HCT116 (cell line): ENCODE measurements around the gene THSD4. TPM values are rescaled to one million over a fixed set of nuclear protein-coding genes. Genes with fewer than 3 reads are reported as not detected.

Experiments used
- ATAC-seq: fragments of 200-7000 bp; cut with Tn5 transposase; 2 replicates; pipeline ENCODE4 v1.9.1; 2020; ENCODE audit warnings: mild to moderate bottlenecking, moderate library complexity
- BruUV-seq: library from RNA; stranded (reverse); fragments of 400-500 nt; replicated peaks from 2 replicates; lab custom pipeline; 2021; lab: Mats Ljungman, UMichigan
- CTCF ChIA-PET: fragments of 300-600 bp; sonication (Branson Sonifier 250); formaldehyde crosslinking; loops from one replicate; lab custom pipeline; 2021; ENCODE audit warnings: antibody characterized with exemption; lab: Charles Lee
- POLR2A ChIA-PET: fragments of 300-600, 350-600 bp; sonication (Branson Sonifier 250); formaldehyde crosslinking; loops from one replicate; lab custom pipeline; 2021; ENCODE audit warnings: antibody characterized with exemption; lab: Charles Lee
- RAD21 ChIA-PET, 2 experiments: fragments of 300-600 bp; sonication (Branson Sonifier 250); formaldehyde crosslinking; loops; one replicate each; lab custom pipeline; 2023; ENCODE audit warnings: low total read pairs in 2 of 2; ENCODE audit not compliant: uncharacterized antibody in 2 of 2, unreplicated experiment in 2 of 2, low non-redundant PET in 1 of 2; lab: Charles Lee
- DNase-seq: peaks from one replicate; pipeline ENCODE4 v3.0.0-alpha.2; 2010; ENCODE audit warnings: low read depth, low spot score
- H2AFZ ChIP-seq: fragments of 200-600 bp; shearing (Covaris generic), sonication (generic); 2 replicates; pipeline ENCODE4 v1.6.1; 2017; ENCODE audit warnings: low read depth, mixed run types, mixed read lengths, antibody characterized with exemption, low read length; ENCODE audit not compliant: poor library complexity, severe bottlenecking
- H3K27ac ChIP-seq: 2 replicates; pipeline ENCODE4 v1.5.1; 2012; ENCODE audit warnings: low read depth, low read length
- H3K27me3 ChIP-seq: fragments of 200-600 bp; sonication (generic); 2 replicates; pipeline ENCODE4 v1.6.1; 2016; ENCODE audit warnings: mixed run types, low read length, mixed read lengths; ENCODE audit not compliant: insufficient read depth
- H3K36me3 ChIP-seq, 2 experiments: fragments of 200-500 bp in 1 of 2; fragments of 200-600 bp in 1 of 2; sonication (Bioruptor generic) in 1 of 2; sonication (generic) in 1 of 2; 2 replicates each; pipeline versions ENCODE4 v1.5.1 to v1.6.1; 2014 to 2016; ENCODE audit warnings: low read length in 2 of 2, inconsistent platforms in 1 of 2, mixed read lengths in 1 of 2, mixed run types in 1 of 2; ENCODE audit not compliant: insufficient read depth in 2 of 2, control insufficient read depth in 1 of 2
- H3K4me1 ChIP-seq, 2 experiments: fragments of 200-600 bp in 1 of 2; sonication (generic) in 1 of 2; 2 replicates each; pipeline versions ENCODE4 v1.5.1 to v1.6.1; 2012 to 2017; ENCODE audit warnings: low read length in 2 of 2, inconsistent platforms in 1 of 2, mild to moderate bottlenecking in 1 of 2, mixed read lengths in 1 of 2, mixed run types in 1 of 2, moderate library complexity in 1 of 2; ENCODE audit not compliant: insufficient read depth in 2 of 2, control insufficient read depth in 1 of 2
- H3K4me2 ChIP-seq: fragments of 200-600 bp; sonication (generic); 2 replicates; pipeline ENCODE4 v1.6.1; 2017; ENCODE audit warnings: mixed run types, low read length, mixed read lengths
- H3K4me3 ChIP-seq, 2 experiments: fragments of 200-600 bp in 1 of 2; sonication (generic) in 1 of 2; replicated peaks in 1 of 2; 2 replicates each; pipeline ENCODE4 v1.5.1; 2011 to 2016; ENCODE audit warnings: low read length in 2 of 2, control low read depth in 1 of 2, low read depth in 1 of 2, mild to moderate bottlenecking in 1 of 2, mixed read lengths in 1 of 2, mixed run types in 1 of 2
- H3K79me2 ChIP-seq: fragments of 200-600 bp; sonication (generic); 2 replicates; pipeline ENCODE4 v1.6.1; 2017; ENCODE audit warnings: mild to moderate bottlenecking, mixed run types, low read length, moderate library complexity, mixed read lengths; ENCODE audit not compliant: insufficient read depth
- H3K9ac ChIP-seq: fragments of 200-600 bp; sonication (generic); 2 replicates; pipeline ENCODE4 v1.6.1; 2016; ENCODE audit warnings: low read length, mixed read lengths
- H3K9me2 ChIP-seq: fragments of 200-600 bp; sonication (generic), shearing (Covaris generic); 2 replicates; pipeline ENCODE4 v1.6.1; 2017; ENCODE audit warnings: mixed run types, mild to moderate bottlenecking, moderate library complexity; ENCODE audit not compliant: insufficient read depth
- H3K9me3 ChIP-seq, 2 experiments: fragments of 200-500 bp in 1 of 2; fragments of 200-600 bp in 1 of 2; sonication (Bioruptor generic) in 1 of 2; sonication (generic) in 1 of 2; 2 replicates each; pipeline ENCODE4 v1.6.1; 2014 to 2017; ENCODE audit warnings: low read length in 2 of 2, mixed read lengths in 2 of 2, inconsistent platforms in 1 of 2, low read depth in 1 of 2, mild to moderate bottlenecking in 1 of 2, mixed run types in 1 of 2, moderate library complexity in 1 of 2; ENCODE audit not compliant: control insufficient read depth in 1 of 2, insufficient read depth in 1 of 2
- H4K20me1 ChIP-seq: fragments of 200-600 bp; sonication (generic), shearing (Covaris generic); 2 replicates; pipeline ENCODE4 v1.6.1; 2017; ENCODE audit warnings: mixed run types, mild to moderate bottlenecking, moderate library complexity; ENCODE audit not compliant: insufficient read depth
- EZH2phosphoT487 ChIP-seq: fragments of 200-600 bp; IDR thresholded peaks from 2 replicates; pipeline ENCODE4 v1.6.1; 2018; ENCODE audit warnings: antibody characterized with exemption, borderline replicate concordance
- FOSL1 ChIP-seq: IDR thresholded peaks from 2 replicates; pipeline ENCODE4 v1.6.1; 2012; ENCODE audit warnings: low read depth
- POLR2A ChIP-seq: IDR thresholded peaks from 2 replicates; pipeline ENCODE4 v1.7.0; 2011; ENCODE audit warnings: borderline replicate concordance; ENCODE audit not compliant: insufficient read depth, insufficient read length; ENCODE audit errors: extremely low read depth
- POLR2AphosphoS5 ChIP-seq: IDR thresholded peaks from 2 replicates; pipeline ENCODE4 v1.6.1; 2011; ENCODE audit warnings: mild to moderate bottlenecking, low read depth, low read length, moderate library complexity
- SRF ChIP-seq: IDR thresholded peaks from 2 replicates; pipeline ENCODE4 v1.6.1; 2012; ENCODE audit warnings: low read depth
- intact Hi-C: fragments of 100-400 bp; cut with micrococcal nuclease; formaldehyde crosslinking; loops from 2 replicates; pipeline ENCODE4 v1.10.0; 2022
- total RNA-seq: library from RNA; stranded (reverse); gene quantifications from one replicate; pipeline ENCODE4 v1.2.1, GENCODE V29; 2021; ENCODE audit not compliant: unreplicated experiment

Gene THSD4
- total RNA-seq, 1 experiment from 2014 or later: 30.5 TPM

DNA sequence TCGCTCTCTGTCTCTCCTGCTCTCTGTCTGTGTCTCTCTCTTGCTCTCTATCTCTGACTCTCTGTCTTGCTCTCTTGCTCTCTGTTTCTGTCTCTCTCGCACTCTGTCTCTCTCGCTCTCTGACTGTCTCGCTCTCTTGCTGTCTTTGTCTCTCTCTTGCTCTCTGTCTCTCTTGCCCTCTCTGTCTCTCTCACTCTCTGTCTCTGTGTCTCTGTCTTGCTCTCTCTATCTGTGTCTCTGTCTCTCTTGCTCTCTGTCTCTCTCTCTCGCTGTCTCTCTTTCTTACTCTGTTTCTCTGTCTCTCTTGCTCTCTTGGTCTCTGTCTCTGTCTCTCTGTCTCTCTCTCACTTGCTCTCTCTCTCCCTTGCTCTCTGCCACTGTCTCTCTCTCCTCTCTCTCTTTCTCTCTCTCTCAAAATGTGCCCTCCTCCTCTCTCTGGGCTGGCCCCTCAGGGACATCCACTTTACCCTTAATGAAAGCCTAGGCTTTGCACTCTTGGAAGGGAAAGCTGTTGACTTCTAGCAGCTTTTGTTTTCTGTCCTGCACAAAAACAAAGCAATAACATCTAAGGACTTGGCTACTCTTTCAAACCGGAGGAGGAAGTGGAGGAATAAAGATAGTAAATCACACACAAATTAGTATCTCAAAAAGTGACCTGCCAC lies 621.1 kb downstream of the THSD4 start:
- no peak for DNase-seq
- ChIA-PET CTCF (no interaction called here), POLR2A (no interaction called here), RAD21 (no interaction called here)
- no TSS peak for BruUV-seq
- no peak overlapping the region for H3K9ac ChIP-seq
- no peaks in the 10 kb centered on the region for H3K36me3 ChIP-seq
- H3K9me2 ChIP-seq: no peaks in the 10 kb centered on the region
- H2AFZ ChIP-seq: no peak overlapping the region
- no peak for TF ChIP-seq POLR2A
- H3K4me2 ChIP-seq: no peak overlapping the region
- no peaks in the 10 kb centered on the region for H3K9me3 ChIP-seq
- intact Hi-C loops: no loop called here
- H3K4me1 ChIP-seq: peaks cover 0 to 3% of the 10 kb centered on the region in 2 experiments; a peak in 1 of 4 replicates
- H4K20me1 ChIP-seq: no peaks in the 10 kb centered on the region
- H3K27ac ChIP-seq: no peak overlapping the region
- no peaks in the 10 kb centered on the region for H3K79me2 ChIP-seq
- H3K4me3 ChIP-seq: no peak overlapping the region
- H3K27me3 ChIP-seq: no peaks in the 10 kb centered on the region; the same call in 1 of the 2 replicates
- ATAC-seq: no peak

GRCh38 chr15:71737761-71738160 lies 622.5 kb downstream of the THSD4 start:
- RAD21 ChIA-PET: no interaction called here
- no peak for ATAC-seq
- POLR2A ChIA-PET: no interaction called here

More at GRCh38 chr15:71737761-71738160, 622.5 kb downstream of the THSD4 start:
- Histone ChIP-seq H4K20me1 (no peaks in the 10 kb centered on the region), H3K9ac (no peak overlapping the region), H3K4me2 (no peak overlapping the region), H3K27ac (no peak overlapping the region), H3K27me3 (no peaks in the 10 kb centered on the region; the same call in 1 of the 2 replicates), H3K9me2 (no peaks in the 10 kb centered on the region), H3K79me2 (no peaks in the 10 kb centered on the region), H2AFZ (no peak overlapping the region), H3K4me3 (no peak overlapping the region), H3K4me1 (peaks cover 0 to 3% of the 10 kb centered on the region in 2 experiments; a peak in 1 of 4 replicates), H3K36me3 (no peaks in the 10 kb centered on the region), H3K9me3 (no peaks in the 10 kb centered on the region)
- no peak for DNase-seq
- TF ChIP-seq EZH2phosphoT487 (no peak), FOSL1 (no peak), SRF (no peak), POLR2AphosphoS5 (no peak)
- intact Hi-C loops: no loop called here
- CTCF ChIA-PET: no interaction called here
- no TSS peak for BruUV-seq
